ENCODE results near the gene ZDHHC3. TPM values are rescaled to one million over a fixed set of nuclear protein-coding genes. Genes with fewer than 3 reads are reported as not detected.

Gene ZDHHC3
- total RNA-seq, 2 experiments from 2014 or later = 29.5 to 31.0 TPM

- CTCF ChIA-PET = no interaction called here
- Mint-ChIP-seq H3K9me3 (peaks cover 3% of the 10 kb centered on the region), H3K27me3 (ENCODE audit: low read depth) (no peaks in the 10 kb centered on the region), H3K4me3 (no peak overlapping the region), H3K27ac (no peak overlapping the region), H3K4me1 (ENCODE audit: low read depth) (peaks cover 21% of the 10 kb centered on the region), H3K36me3 (ENCODE audit: low read depth) (peaks cover 53% of the 10 kb centered on the region)
- intact Hi-C loops (cut with micrococcal nuclease) = no loop called here
- DNase-seq = no peak
Observed at GRCh38 chr3:45008117-45008516, 32.1 kb upstream of the ZDHHC3 start.

- CTCF ChIA-PET = interaction anchor here (0.7 kb wide), 1 partner anchor 203 kb away, joined by 3 read pairs; no protein-coding TSS in a partner anchor
- peaks cover 60% of the 10 kb centered on the region for H3K36me3 Mint-ChIP-seq (ENCODE audit: low read depth)
- no peaks in the 10 kb centered on the region for H3K27me3 Mint-ChIP-seq (ENCODE audit: low read depth)
- H3K4me1 Mint-ChIP-seq (ENCODE audit: low read depth) = peaks cover 26% of the 10 kb centered on the region
- no peak overlapping the region for H3K27ac Mint-ChIP-seq
- no peak overlapping the region for H3K4me3 Mint-ChIP-seq
- H3K9me3 Mint-ChIP-seq = peaks cover 3% of the 10 kb centered on the region
- no peak for DNase-seq
- intact Hi-C loops (cut with micrococcal nuclease) = no loop called here
Observed at GRCh38 chr3:45007091-45007490, 31.1 kb upstream of the ZDHHC3 start.

- CTCF ChIA-PET = no interaction called here
- Mint-ChIP-seq H3K27ac (no peak overlapping the region), H3K27me3 (ENCODE audit: low read depth) (no peaks in the 10 kb centered on the region), H3K36me3 (ENCODE audit: low read depth) (peaks cover 66% of the 10 kb centered on the region), H3K4me3 (no peak overlapping the region), H3K4me1 (ENCODE audit: low read depth) (peaks cover 30% of the 10 kb centered on the region), H3K9me3 (peaks cover 3% of the 10 kb centered on the region)
- no peak for DNase-seq
- intact Hi-C loops (cut with micrococcal nuclease) = no loop called here
Observed at GRCh38 chr3:45003859-45004258, 27.9 kb upstream of the ZDHHC3 start.

DNA sequence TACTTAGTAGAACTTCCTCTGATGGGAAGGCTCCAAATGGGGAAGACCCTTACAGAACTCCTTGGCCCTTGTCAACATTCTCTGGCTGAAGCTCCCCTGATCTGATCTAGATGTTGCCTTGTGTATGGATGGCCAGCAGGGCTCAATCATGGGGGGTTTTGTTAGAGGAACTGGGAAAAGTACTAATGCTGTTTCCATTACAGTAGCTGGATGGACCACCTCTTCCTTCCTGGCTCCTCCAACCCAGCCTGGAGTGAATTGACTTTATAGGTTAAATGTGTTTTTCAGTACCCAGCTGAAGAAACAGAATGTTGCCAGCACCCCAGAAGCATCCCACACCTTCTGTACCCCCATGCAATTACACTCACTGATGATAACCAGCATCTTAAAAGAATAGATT lies 27.4 kb upstream of the ZDHHC3 start:
- CTCF ChIA-PET = interaction anchor here (0.8 kb wide), 1 partner anchor 9 kb away, joined by 3 read pairs; no protein-coding TSS in a partner anchor
- H3K27me3 Mint-ChIP-seq (ENCODE audit: low read depth) = no peaks in the 10 kb centered on the region
- peaks cover 3% of the 10 kb centered on the region for H3K9me3 Mint-ChIP-seq
- no peak for DNase-seq
- H3K27ac Mint-ChIP-seq = no peak overlapping the region
- intact Hi-C loops (cut with micrococcal nuclease) = no loop called here
- H3K36me3 Mint-ChIP-seq (ENCODE audit: low read depth) = peaks cover 69% of the 10 kb centered on the region
- no peak overlapping the region for H3K4me3 Mint-ChIP-seq
- peaks cover 30% of the 10 kb centered on the region for H3K4me1 Mint-ChIP-seq (ENCODE audit: low read depth)

- H3K36me3 Mint-ChIP-seq (ENCODE audit: low read depth) = peaks cover 69% of the 10 kb centered on the region
- CTCF ChIA-PET = interaction anchor here (0.7 to 1.1 kb wide), 3 partner anchors 9 to 38 kb away, joined by 3 to 4 read pairs (median 3); no protein-coding TSS in a partner anchor
- H3K27ac Mint-ChIP-seq = no peak overlapping the region
- H3K4me1 Mint-ChIP-seq (ENCODE audit: low read depth) = peaks cover 32% of the 10 kb centered on the region
- no peaks in the 10 kb centered on the region for H3K27me3 Mint-ChIP-seq (ENCODE audit: low read depth)
- peaks cover 3% of the 10 kb centered on the region for H3K9me3 Mint-ChIP-seq
- no peak for DNase-seq
- intact Hi-C loops (cut with micrococcal nuclease) = no loop called here
- H3K4me3 Mint-ChIP-seq = no peak overlapping the region
Observed at GRCh38 chr3:45002720-45003119, 26.7 kb upstream of the ZDHHC3 start.

DNA sequence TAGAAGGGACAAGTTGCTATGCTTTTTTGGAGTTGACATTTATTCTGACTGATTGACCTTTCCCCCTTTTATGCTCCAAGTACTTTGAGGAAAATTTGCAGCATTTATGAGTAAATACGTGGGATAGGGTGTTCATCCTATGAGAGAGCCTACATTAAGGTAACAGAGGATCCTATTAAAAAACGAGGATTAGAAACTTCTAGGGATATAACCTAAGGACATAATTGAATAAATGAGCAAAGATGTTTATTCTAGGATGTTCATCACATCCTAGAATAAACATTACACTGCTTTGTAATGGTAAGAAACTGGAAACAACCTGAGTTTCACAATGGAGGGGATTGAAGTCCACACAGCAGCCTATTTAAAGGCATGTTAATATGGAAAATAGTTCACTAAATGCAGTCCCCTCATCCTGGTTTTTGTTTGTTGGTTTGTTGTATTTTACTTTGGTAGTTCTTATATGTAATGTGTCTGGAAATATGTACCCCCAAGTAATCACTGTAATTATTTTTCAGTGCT lies 26.2 kb upstream of the ZDHHC3 start:
- Mint-ChIP-seq H3K4me3 (no peak overlapping the region), H3K4me1 (ENCODE audit: low read depth) (peaks cover 34% of the 10 kb centered on the region), H3K27ac (no peak overlapping the region), H3K36me3 (ENCODE audit: low read depth) (peaks cover 70% of the 10 kb centered on the region), H3K27me3 (ENCODE audit: low read depth) (no peaks in the 10 kb centered on the region), H3K9me3 (peaks cover 3% of the 10 kb centered on the region)
- intact Hi-C loops (cut with micrococcal nuclease) = no loop called here
- no peak for DNase-seq
- CTCF ChIA-PET = interaction anchor here (1.1 to 1.4 kb wide), 2 partner anchors 10 kb away, joined by 4 read pairs; no protein-coding TSS in a partner anchor

GRCh38 chr3:45001738-45002137 lies 25.8 kb upstream of the ZDHHC3 start:
- DNase-seq = no peak
- H3K36me3 Mint-ChIP-seq (ENCODE audit: low read depth) = peaks cover 70% of the 10 kb centered on the region
- H3K4me3 Mint-ChIP-seq = no peak overlapping the region
- H3K4me1 Mint-ChIP-seq (ENCODE audit: low read depth) = peaks cover 34% of the 10 kb centered on the region
- peaks cover 3% of the 10 kb centered on the region for H3K9me3 Mint-ChIP-seq
- intact Hi-C loops (cut with micrococcal nuclease) = no loop called here
- H3K27ac Mint-ChIP-seq = no peak overlapping the region
- CTCF ChIA-PET = interaction anchor here (0.6 to 1.4 kb wide), 2 partner anchors 9 to 16 kb away, joined by 3 to 4 read pairs; no protein-coding TSS in a partner anchor
- H3K27me3 Mint-ChIP-seq (ENCODE audit: low read depth) = no peaks in the 10 kb centered on the region

GRCh38 chr3:45000823-45001222 lies 24.8 kb upstream of the ZDHHC3 start:
- no peaks in the 10 kb centered on the region for H3K27me3 Mint-ChIP-seq (ENCODE audit: low read depth)
- peaks cover 3% of the 10 kb centered on the region for H3K9me3 Mint-ChIP-seq
- intact Hi-C loops (cut with micrococcal nuclease) = no loop called here
- H3K36me3 Mint-ChIP-seq (ENCODE audit: low read depth) = peaks cover 70% of the 10 kb centered on the region
- no peak for DNase-seq
- H3K27ac Mint-ChIP-seq = no peak overlapping the region
- CTCF ChIA-PET = interaction anchor here (1.4 kb wide), 1 partner anchor 8 kb away, joined by 4 read pairs; no protein-coding TSS in a partner anchor
- peaks cover 43% of the 10 kb centered on the region for H3K4me1 Mint-ChIP-seq (ENCODE audit: low read depth)
- H3K4me3 Mint-ChIP-seq = no peak overlapping the region

GRCh38 chr3:44999782-45000181 lies 23.8 kb upstream of the ZDHHC3 start:
- Mint-ChIP-seq H3K27me3 (ENCODE audit: low read depth) (no peaks in the 10 kb centered on the region), H3K9me3 (no peaks in the 10 kb centered on the region), H3K27ac (no peak overlapping the region), H3K36me3 (ENCODE audit: low read depth) (peaks cover 64% of the 10 kb centered on the region), H3K4me3 (no peak overlapping the region), H3K4me1 (ENCODE audit: low read depth) (peaks cover 43% of the 10 kb centered on the region)
- CTCF ChIA-PET = interaction anchor here (0.6 kb wide), 1 partner anchor 499 kb away, joined by 3 read pairs; no protein-coding TSS in a partner anchor
- no peak for DNase-seq
- intact Hi-C loops (cut with micrococcal nuclease) = no loop called here

DNA sequence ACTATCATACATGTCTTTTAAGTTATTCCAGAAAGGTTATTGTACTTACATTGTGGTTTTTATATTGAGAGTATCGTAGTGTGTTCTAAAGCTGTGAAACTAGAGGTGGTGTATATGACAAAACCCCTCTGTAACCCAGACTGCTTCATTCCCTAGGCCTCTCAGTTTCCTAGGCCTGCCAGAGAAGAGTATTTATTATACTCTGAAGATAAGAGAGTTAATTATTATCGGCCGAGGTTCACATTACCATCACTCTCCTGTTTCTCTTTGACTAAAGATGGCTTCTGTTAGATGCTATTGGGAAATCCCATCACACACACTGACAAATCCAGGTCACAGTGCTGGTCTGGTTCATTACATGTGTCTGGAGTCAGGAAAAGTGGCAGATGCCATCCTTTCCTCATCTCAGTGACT lies 20.6 kb upstream of the ZDHHC3 start:
- Mint-ChIP-seq H3K27me3 (ENCODE audit: low read depth) (no peaks in the 10 kb centered on the region), H3K27ac (peak overlapping the region; percentile 58), H3K4me3 (peak overlapping the region; percentile 8), H3K36me3 (ENCODE audit: low read depth) (peaks cover 56% of the 10 kb centered on the region), H3K9me3 (no peaks in the 10 kb centered on the region), H3K4me1 (ENCODE audit: low read depth) (peaks cover 65% of the 10 kb centered on the region)
- CTCF ChIA-PET = interaction anchor here (0.7 to 1.7 kb wide), 2 partner anchors 8 to 20 kb away, joined by 3 to 4 read pairs; partner anchors contain the start of gene EXOSC7
- intact Hi-C loops (cut with micrococcal nuclease) = loop anchor here (1.0 kb wide), 2 partner anchors 15 to 20 kb away; partner anchors contain the start of genes EXOSC7 and ZDHHC3
- DNase-seq = peak; percentile 22

- Mint-ChIP-seq H3K4me3 (no peak overlapping the region), H3K4me1 (ENCODE audit: low read depth) (peaks cover 78% of the 10 kb centered on the region), H3K27ac (peak overlapping the region; percentile 27), H3K36me3 (ENCODE audit: low read depth) (peaks cover 53% of the 10 kb centered on the region), H3K27me3 (ENCODE audit: low read depth) (no peaks in the 10 kb centered on the region), H3K9me3 (no peaks in the 10 kb centered on the region)
- intact Hi-C loops (cut with micrococcal nuclease) = no loop called here
- CTCF ChIA-PET = interaction anchor here (0.9 to 4.0 kb wide), 3 partner anchors 10 to 18 kb away, joined by 3 to 29 read pairs (median 4); partner anchors contain the start of gene EXOSC7
- no peak for DNase-seq
Observed at GRCh38 chr3:44995142-44995770, 19.3 kb upstream of the ZDHHC3 start.

DNA sequence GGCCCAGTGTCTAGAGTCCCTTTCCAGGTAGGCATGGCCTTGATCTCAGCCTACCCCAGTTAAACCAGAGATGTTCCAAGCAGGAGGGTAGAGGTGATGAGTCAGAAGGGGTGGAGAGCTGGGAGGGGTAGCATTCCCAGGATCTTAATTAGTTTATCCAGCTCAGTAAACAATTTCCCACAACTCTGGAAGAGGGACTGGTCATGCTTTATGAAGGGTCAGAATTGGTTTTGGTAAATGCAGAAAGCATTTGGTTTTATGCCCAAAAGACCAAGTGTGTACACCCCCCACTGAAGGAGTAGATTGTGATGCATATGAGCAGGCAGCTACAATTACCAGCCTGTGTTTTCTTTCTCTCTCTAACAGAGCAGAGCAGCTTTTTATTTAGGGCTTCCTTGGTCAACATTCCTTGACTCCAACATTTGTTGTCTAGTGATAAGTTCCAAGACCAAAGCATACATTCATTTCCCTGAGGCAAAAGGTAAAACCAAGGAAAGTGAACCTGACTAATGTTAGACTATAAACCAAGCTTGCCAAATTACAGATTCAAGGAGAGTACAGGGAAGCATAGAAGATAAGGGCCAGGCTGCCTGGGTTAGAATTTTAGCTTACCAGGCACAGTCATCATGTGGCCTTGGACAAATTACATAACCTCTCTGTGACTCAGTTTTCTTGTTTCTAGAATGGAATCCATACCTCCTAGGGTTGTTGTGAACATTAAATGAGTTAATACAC lies 17.7 kb upstream of the ZDHHC3 start:
- intact Hi-C loops (cut with micrococcal nuclease) = no loop called here
- Mint-ChIP-seq H3K27ac (no peak overlapping the region), H3K36me3 (ENCODE audit: low read depth) (peaks cover 52% of the 10 kb centered on the region), H3K27me3 (ENCODE audit: low read depth) (no peaks in the 10 kb centered on the region), H3K4me3 (no peak overlapping the region), H3K4me1 (ENCODE audit: low read depth) (peaks cover 79% of the 10 kb centered on the region), H3K9me3 (no peaks in the 10 kb centered on the region)
- CTCF ChIA-PET = interaction anchor here (0.8 to 4.0 kb wide), 6 partner anchors 9 to 79 kb away, joined by 3 to 29 read pairs (median 4); partner anchors contain the start of genes EXOSC7 and ZDHHC3
- no peak for DNase-seq

Data from activated naive CD4-positive, alpha-beta T cell treated with anti-CD3 and anti-CD28 coated beads for 36 hours (primary cell).